Right forelimb (tissue), 1 donor: Measurements from ENCODE around the gene SH3BP5.
"Not testable (repeated sequence)": the region's sequence is repeated elsewhere in the genome, so short reads cannot be mapped to it uniquely, and the experiment has no call there.

Experiments
- DNase-seq: peaks from one replicate; pipeline ENCODE4 v3.0.0-alpha.2; 2018

The SH3BP5 gene, protein sequence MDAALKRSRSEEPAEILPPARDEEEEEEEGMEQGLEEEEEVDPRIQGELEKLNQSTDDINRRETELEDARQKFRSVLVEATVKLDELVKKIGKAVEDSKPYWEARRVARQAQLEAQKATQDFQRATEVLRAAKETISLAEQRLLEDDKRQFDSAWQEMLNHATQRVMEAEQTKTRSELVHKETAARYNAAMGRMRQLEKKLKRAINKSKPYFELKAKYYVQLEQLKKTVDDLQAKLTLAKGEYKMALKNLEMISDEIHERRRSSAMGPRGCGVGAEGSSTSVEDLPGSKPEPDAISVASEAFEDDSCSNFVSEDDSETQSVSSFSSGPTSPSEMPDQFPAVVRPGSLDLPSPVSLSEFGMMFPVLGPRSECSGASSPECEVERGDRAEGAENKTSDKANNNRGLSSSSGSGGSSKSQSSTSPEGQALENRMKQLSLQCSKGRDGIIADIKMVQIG

DNA sequence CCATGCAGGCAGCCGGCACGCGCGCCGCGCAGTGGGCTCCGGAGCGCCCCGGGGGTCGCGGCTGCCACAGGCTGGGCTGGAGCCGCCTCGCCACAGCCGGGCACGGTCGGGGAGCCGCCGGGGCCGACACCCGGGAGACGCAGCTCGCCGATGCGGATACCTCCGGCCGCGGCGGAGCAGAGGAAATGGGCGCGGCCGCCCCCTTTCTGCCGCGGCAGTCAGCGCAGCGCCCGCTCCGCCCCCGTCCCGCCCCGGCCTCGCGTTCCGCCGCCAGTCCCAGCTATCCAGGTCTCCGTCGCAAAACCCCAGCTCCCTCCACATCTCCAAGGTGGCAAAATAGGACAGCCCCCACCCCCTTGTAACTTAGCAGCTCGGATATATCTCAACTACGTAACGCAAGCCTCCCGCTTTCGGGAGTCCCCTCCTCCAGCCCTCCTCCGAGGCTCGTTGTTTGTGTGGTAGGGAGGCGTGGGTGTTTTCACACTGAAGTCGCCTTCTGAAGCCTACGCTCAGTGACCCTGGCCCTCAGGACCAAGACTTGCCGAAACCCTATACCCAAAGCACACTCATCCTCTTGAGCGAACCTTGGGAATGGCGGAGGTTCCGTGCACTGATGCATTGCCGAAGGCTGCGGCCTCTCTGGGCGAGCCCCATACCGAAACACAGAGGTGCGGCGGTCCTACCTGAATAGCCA is at the start of gene SH3BP5:
Gene SH3BP5 (minus strand): TSS at position 182 of the 694 bp plus-strand sequence. CDS start 178 bp downstream, at position 4.
- peak; percentile 87 for DNase-seq

DNA sequence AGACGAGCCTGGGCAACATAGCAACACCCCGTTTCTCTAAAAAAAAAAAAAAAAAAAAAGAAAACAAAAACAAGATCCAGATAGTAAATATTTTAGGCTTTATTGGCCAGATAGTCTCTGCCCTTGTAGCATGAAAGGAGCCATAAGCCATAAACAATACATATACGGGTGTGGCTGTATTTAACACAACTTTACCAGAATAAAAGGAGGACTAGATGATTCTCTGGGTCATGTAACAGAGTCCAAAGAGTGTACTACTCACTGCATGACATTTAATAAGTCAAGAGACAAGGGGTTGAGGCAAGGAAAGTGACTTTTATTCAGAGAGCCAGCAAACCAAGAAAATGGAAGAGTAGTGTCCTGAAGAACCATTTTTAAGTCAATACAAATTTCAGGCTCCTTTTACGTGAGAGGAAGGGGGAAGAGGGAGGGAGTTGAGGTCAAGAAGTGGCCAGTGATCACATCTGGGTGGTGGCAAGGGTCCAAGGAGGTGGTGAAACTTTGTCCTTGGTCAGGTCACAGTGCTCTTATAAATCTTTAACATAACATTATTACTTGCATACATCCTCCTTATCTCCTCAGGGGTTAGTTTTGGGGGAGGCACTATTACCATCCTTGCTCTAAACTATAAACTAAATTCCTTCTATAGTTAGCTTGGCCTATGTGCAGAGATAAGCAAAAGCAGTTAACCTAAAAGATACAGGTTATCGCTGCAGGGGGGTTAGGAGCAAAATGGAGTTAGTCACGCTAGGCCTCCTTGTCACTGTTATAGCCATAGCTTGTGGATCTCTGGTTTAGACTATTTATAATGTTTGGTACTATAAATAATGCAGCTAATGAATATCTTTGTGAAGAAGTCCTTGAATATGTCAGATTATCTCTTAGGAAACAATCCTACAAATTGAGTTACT is 48.8 kb upstream of the SH3BP5 start:
- no peak for DNase-seq

DNA sequence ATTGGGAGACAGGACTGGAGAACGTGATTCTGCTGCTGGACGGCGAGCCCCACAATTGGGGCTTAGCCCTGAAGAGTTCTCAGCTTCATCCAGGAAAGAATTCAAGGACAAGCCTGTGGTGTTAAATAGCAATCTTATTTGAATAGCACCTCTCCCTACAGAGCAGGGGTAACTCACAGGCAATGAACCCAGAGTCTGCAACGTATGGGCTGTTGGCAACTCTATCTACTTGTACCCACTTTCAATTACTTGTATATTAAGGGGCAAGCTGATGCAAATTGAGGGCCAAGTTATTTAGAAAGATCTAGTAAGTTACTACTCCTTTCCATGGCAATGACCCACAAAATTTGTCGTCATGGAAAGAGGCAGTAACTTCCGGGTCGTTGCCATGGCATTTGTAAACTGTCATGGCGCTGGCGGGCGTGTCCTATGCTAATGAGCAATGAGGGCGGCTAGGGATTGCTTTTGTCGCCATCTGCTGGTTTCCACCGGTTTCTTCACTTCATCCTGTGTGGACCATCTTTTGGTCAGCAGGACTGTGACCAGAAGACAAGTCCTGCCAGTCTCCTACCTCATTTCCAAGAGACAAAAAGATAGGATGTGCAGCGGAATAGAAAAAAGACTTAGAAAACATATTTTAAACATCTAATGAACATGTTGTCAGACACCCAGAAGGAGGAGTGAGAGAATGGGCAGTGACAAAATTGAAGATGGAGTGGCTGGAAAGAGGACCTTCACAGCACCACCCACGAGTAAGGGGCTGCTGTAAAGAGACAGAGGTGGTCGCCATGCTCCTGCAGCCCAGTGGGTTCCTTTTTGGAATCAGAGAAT is 45.8 kb upstream of the SH3BP5 start:
- peak; percentile 94 for DNase-seq

- DNase-seq: no peak
These were observed 43.1 kb upstream of the SH3BP5 start for GRCh38 chr3:15375461-15376000.

GRCh38 chr3:15372918-15373317 is 40.5 kb upstream of the SH3BP5 start:
- no peak for DNase-seq

DNA sequence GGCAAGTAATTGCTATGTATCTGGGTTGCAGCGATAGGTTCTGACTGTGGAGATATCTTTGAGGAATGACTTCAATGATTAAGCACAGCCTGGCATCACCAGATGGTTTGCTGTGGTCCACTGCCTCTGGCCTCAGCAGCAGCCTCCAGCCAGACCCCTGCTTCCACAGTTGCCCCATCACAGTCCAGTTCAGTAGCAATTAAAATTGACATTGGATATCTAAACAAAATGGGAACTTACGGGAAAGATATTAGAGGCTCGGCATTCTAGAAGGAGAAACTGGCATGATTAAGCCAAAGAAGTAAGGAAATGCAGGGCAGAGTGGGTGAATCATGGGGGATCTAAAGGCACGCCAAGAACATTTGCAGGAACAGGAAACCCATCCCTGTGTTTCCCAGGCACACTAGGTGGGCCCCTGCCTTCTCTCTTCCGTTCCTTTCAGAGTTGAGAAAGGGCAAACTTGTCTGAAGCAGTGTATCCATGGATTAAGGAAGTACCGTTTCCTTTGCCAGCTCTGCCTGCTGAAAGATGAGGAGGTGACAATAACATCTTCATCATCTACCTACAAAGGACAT is 36.3 kb upstream of the SH3BP5 start:
- no peak for DNase-seq

DNA sequence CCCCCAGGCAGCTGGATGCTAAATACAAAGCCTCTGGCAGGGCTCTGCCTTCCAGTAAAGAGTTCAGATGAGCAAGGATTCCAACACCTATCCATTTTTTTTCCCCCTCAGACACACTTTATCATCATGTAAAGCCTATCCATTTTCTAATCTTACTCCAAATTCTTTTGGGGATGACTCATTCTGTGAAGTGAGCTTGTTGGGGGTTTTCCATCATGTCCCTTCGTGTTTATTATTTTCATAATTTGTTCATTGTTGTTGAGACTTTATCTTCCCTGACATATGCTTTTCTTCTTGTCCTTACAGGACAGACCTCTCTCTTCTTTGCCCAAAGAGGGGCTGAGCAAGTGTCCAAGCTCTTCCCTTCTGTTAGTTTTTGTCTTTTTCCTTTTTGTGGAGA is 34.7 kb upstream of the SH3BP5 start:
- DNase-seq: no peak

- not testable (repeated sequence) for DNase-seq
These were observed 31.7 kb upstream of the SH3BP5 start for GRCh38 chr3:15364078-15364477.

DNA sequence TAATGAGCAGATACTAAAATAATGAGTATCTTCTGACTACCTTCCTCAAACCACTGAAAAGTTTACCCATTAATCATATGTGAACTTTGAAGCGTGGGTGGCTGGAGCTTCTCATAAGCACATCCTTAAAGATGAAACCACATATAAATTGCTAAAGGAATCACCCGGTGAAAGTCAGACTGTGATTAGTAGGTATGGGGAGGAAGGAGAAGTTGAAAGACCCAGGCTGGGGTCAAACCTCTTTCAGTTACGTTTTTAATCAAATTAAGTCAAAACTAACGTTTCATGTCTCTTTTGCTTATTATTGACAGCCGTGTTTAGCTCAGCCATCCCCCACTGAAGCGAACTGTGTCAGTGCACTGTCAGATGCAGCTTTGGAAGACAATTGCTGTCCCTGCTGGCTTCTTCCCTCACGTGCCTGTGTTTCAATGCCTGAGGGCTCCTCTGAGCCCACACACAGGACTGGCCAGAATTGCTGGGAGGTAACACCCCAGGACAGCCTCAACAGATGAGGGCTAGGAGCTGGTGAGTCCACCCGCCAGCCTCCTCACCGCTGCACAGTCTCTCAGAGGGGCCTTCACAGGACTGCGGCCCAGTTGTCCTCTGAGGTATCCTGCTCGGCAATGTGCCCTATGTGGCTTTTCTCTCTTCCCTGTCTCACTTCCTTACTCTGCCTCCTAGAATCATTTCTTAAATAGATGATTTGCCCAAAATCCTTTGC is 29.3 kb upstream of the SH3BP5 start:
- no peak for DNase-seq

DNA sequence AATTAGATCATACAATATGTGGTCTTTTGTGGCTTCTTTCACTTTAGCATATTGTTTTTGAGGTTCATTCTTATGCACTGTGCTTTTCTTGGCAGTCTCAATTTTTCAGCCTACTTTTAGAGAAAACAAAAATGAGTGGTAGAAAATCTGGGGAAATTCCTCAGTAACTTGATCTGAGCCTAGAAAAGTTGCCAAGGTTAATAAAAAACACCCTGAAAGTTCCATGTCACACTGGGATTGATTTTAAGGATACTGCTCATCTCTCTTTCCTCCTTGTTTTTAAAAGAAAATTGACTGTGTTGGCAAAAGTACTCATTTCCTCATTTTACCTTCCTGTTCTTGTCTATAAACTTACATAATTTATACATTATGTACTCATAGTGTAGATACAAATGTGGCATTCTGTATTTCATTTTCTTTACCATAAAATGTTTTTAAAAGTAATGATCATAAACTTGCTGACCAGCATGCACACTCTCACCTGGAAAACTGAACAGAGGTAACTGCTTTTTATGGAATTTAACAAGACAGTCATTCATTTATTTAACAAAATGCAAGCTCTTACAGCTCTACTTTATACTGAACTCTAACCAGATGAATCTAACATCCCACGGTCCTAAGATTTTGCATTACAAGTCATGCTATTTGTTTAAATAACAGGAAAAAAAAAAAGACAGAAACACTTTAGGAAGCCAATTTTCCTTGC is 28.6 kb upstream of the SH3BP5 start:
- no peak for DNase-seq

DNA sequence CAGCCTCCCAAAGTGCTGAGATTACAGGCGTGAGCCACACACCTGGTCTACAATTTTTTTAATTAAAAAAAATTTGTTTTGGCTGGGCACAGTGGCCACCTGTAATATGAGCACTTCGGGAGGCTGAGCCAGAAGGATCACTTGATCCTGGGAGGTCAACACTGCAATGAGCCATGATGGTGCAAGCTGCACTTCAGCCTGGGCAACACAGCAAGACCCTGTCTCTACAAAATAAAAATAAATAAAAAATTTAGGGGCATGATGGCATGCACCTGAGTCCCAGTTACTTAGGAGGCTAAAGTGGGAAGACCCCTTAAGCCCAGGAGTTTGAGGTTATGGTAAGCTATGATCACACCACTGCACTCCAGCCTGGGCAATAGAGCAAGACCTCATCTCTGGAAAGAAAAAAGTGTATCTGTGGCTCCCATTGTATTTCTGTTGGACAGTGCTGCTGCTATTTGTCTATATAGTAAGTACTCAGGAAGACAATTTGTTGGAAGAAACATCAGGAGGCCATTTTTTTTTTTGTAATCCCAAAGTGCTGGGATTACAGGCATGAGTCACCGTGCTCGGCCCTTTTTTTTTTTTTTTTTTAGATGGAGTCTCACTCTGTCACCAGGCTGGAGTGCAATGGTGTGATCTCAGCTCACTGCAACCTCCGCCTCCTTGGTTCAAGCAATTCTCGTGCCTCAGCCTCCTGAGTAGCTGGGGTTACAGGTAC is 27.5 kb upstream of the SH3BP5 start:
- no peak for DNase-seq

GRCh38 chr3:15356651-15357061 is 24.3 kb upstream of the SH3BP5 start:
- DNase-seq: not testable (repeated sequence)

DNA sequence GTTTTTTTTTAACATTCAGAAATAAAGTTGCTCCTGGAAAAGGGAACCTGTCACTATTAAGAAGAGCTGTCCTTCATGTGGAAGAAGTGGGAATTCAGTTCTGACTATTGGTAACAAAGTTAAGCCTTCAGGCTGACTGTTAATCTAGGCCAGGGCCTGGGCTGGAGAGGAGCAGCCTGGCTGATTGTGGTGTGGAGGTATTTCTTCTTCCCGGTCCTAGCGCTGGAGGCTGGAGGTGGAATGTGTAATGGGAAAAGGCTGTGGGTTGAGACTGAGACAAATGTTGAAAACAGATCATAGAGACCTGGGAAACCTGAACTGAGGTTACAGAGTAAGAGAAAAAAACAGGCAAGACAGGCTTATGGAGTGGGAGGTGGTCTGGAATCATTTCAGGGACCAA is 23.8 kb upstream of the SH3BP5 start:
- no peak for DNase-seq

DNA sequence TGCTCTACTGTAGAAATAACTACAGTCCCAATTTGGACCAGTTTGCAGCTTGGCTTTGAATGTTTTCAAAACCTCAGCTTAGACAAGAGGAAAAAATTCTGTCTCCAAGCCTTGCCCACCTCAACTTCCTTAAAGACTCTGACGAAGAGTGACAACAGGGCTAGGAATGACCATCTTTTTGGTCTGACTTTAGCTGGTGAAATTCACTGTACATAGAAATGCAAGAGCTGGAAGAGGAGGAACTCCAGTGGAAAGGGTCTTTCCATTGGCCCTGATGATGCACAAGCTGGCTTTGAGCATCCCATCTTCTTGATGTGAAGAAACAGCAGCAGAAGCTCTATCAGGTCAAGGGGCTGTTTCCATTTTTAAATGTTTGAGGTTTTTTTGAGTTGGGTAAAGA is 22.7 kb upstream of the SH3BP5 start:
- DNase-seq: no peak

DNA sequence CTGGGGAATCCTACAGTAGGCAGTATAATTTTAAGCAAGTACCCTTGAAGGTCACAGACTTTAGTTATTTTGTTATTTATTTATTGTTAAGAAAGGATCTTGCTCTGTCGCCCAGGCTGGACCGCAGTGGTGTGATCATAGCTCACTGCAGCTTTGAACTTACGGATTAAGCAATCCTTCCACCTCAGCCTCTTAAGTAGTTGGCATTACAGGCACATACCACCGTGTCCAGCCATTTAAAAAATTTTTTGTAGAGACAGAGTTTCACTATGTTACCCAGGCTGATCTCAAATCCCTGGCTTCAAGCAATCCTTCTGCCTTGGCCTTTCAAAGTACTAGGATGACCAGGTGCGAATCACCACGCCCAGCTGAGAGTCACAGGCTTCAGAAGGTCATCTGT is 22.1 kb upstream of the SH3BP5 start:
- DNase-seq: no peak

GRCh38 chr3:15350141-15350540 is 17.8 kb upstream of the SH3BP5 start:
- DNase-seq: no peak

- DNase-seq: not testable (repeated sequence)
These were observed 17.1 kb upstream of the SH3BP5 start for GRCh38 chr3:15349438-15349837.

DNA sequence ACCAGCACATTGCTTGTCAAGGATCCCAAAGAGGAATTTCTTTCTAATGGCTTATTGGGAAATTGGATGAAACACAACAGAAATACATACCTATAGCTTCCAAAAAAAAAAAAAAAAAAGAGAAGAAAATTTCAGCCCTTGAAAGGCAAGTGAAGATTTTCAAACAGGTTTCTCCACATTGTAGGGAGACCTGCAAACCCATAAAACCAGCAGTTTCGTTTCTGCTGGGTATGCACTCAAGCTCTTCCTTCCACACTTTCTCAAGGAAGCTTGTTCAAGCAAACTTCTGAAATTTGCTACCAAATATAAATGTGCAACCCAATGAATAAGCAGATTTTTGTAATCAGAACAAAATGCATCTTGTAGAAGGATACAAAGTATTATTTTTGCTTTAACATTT is 15.9 kb upstream of the SH3BP5 start:
- DNase-seq: no peak

DNA sequence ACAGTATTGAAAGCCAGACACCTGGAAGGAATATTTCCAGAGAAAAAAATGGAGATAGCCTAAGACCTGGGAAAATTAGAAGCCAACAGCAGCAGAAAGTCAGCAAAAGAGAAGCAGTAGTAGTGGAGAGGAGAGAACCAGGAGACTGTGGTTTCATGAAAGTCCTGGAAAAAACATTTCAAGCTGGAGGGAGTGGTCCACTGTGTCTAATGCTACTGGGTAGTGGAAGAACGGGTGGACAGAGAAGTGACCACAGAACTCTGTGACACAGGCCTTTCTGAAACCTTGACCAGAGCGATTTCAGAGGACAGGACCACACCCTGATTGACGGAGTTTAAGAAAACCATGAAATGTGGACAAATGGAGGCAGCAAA is 15.3 kb upstream of the SH3BP5 start:
- DNase-seq: no peak
